ENCODE measurements around the gene HIVEP1.

HIVEP1 gene

GRCh38 chr6:12022481-12022880 lies 10.4 kb downstream of the HIVEP1 start:
- no peak for FAIRE-seq
- no peak for DNase-seq (ENCODE audit: insufficient read length, low spot score)

GRCh38 chr6:12022953-12023388 lies 10.9 kb downstream of the HIVEP1 start:
- no peak for TF ChIP-seq PAX5 (IDR thresholded peaks at IDR 0.05; ENCODE audit: insufficient read depth, low read length, severe bottlenecking)
- no peak for TF ChIP-seq TAF1 (IDR thresholded peaks at IDR 0.05; ENCODE audit: low read depth, low read length)
- TF ChIP-seq POU2F2 (IDR thresholded peaks at IDR 0.05; ENCODE audit: low read depth, low read length): no peak
- DNase-seq (ENCODE audit: insufficient read length, low spot score): no peak
- no peak for FAIRE-seq

More at GRCh38 chr6:12022481-12022880, 10.4 kb downstream of the HIVEP1 start:
- TF ChIP-seq POLR2A (IDR thresholded peaks at IDR 0.05; ENCODE audit: low read depth, low read length) (no peak), SPI1 (IDR thresholded peaks at IDR 0.05; ENCODE audit: low read depth, low read length) (no peak), POU2F2 (IDR thresholded peaks at IDR 0.05; ENCODE audit: low read depth, low read length) (no peak), POLR2AphosphoS5 (IDR thresholded peaks at IDR 0.05; ENCODE audit: low read depth, low read length) (no peak), TAF1 (IDR thresholded peaks at IDR 0.05; ENCODE audit: low read depth, low read length) (no peak), PAX5 (IDR thresholded peaks at IDR 0.05; ENCODE audit: insufficient read depth, low read length, severe bottlenecking) (no peak)

GRCh38 chr6:12024216-12024615 lies 12.1 kb downstream of the HIVEP1 start:
- FAIRE-seq (no peak), DNase-seq (ENCODE audit: insufficient read length, low spot score) (no peak)
- TF ChIP-seq TAF1 (IDR thresholded peaks at IDR 0.05; ENCODE audit: low read depth, low read length) (no peak), POLR2AphosphoS5 (IDR thresholded peaks at IDR 0.05; ENCODE audit: low read depth, low read length) (no peak), PAX5 (IDR thresholded peaks at IDR 0.05; ENCODE audit: insufficient read depth, low read length, severe bottlenecking) (no peak)

- TF ChIP-seq POLR2A (IDR thresholded peaks at IDR 0.05; ENCODE audit: low read depth, low read length) (no peak), POU2F2 (IDR thresholded peaks at IDR 0.05; ENCODE audit: low read depth, low read length) (no peak), SPI1 (IDR thresholded peaks at IDR 0.05; ENCODE audit: low read depth, low read length) (no peak), PAX5 (IDR thresholded peaks at IDR 0.05; ENCODE audit: insufficient read depth, low read length, severe bottlenecking) (no peak), TAF1 (IDR thresholded peaks at IDR 0.05; ENCODE audit: low read depth, low read length) (no peak), POLR2AphosphoS5 (IDR thresholded peaks at IDR 0.05; ENCODE audit: low read depth, low read length) (no peak)
- no peak for FAIRE-seq
- no peak for DNase-seq (ENCODE audit: insufficient read length, low spot score)
Observed at GRCh38 chr6:12024699-12025434, 12.8 kb downstream of the HIVEP1 start.

- DNase-seq (ENCODE audit: insufficient read length, low spot score): no peak
- TF ChIP-seq POU2F2 (IDR thresholded peaks at IDR 0.05; ENCODE audit: low read depth, low read length) (no peak), POLR2A (IDR thresholded peaks at IDR 0.05; ENCODE audit: low read depth, low read length) (no peak), POLR2AphosphoS5 (IDR thresholded peaks at IDR 0.05; ENCODE audit: low read depth, low read length) (no peak), SPI1 (IDR thresholded peaks at IDR 0.05; ENCODE audit: low read depth, low read length) (no peak), PAX5 (IDR thresholded peaks at IDR 0.05; ENCODE audit: insufficient read depth, low read length, severe bottlenecking) (no peak), TAF1 (IDR thresholded peaks at IDR 0.05; ENCODE audit: low read depth, low read length) (no peak)
- FAIRE-seq: no peak
Observed at GRCh38 chr6:12026120-12026519, 14.0 kb downstream of the HIVEP1 start.

GRCh38 chr6:12026833-12027232 lies 14.7 kb downstream of the HIVEP1 start:
- FAIRE-seq: no peak
- DNase-seq (ENCODE audit: insufficient read length, low spot score): no peak
- TF ChIP-seq TAF1 (IDR thresholded peaks at IDR 0.05; ENCODE audit: low read depth, low read length): no peak
- no peak for TF ChIP-seq POU2F2 (IDR thresholded peaks at IDR 0.05; ENCODE audit: low read depth, low read length)
- TF ChIP-seq POLR2AphosphoS5 (IDR thresholded peaks at IDR 0.05; ENCODE audit: low read depth, low read length): no peak
- no peak for TF ChIP-seq SPI1 (IDR thresholded peaks at IDR 0.05; ENCODE audit: low read depth, low read length)
- no peak for TF ChIP-seq POLR2A (IDR thresholded peaks at IDR 0.05; ENCODE audit: low read depth, low read length)
- no peak for TF ChIP-seq PAX5 (IDR thresholded peaks at IDR 0.05; ENCODE audit: insufficient read depth, low read length, severe bottlenecking)

- no peak for DNase-seq (ENCODE audit: insufficient read length, low spot score)
- no peak for TF ChIP-seq POLR2AphosphoS5 (IDR thresholded peaks at IDR 0.05; ENCODE audit: low read depth, low read length)
- TF ChIP-seq POLR2A (IDR thresholded peaks at IDR 0.05; ENCODE audit: low read depth, low read length): no peak
- no peak for TF ChIP-seq PAX5 (IDR thresholded peaks at IDR 0.05; ENCODE audit: insufficient read depth, low read length, severe bottlenecking)
- no peak for TF ChIP-seq POU2F2 (IDR thresholded peaks at IDR 0.05; ENCODE audit: low read depth, low read length)
- TF ChIP-seq SPI1 (IDR thresholded peaks at IDR 0.05; ENCODE audit: low read depth, low read length): no peak
- TF ChIP-seq TAF1 (IDR thresholded peaks at IDR 0.05; ENCODE audit: low read depth, low read length): no peak
- FAIRE-seq: no peak
Observed at GRCh38 chr6:12028213-12028612, 16.1 kb downstream of the HIVEP1 start.

GRCh38 chr6:12029979-12030737 lies 18.0 kb downstream of the HIVEP1 start:
- FAIRE-seq (no peak), DNase-seq (ENCODE audit: insufficient read length, low spot score) (no peak)
- TF ChIP-seq POU2F2 (IDR thresholded peaks at IDR 0.05; ENCODE audit: low read depth, low read length) (no peak), POLR2A (IDR thresholded peaks at IDR 0.05; ENCODE audit: low read depth, low read length) (no peak), POLR2AphosphoS5 (IDR thresholded peaks at IDR 0.05; ENCODE audit: low read depth, low read length) (no peak), SPI1 (IDR thresholded peaks at IDR 0.05; ENCODE audit: low read depth, low read length) (no peak), PAX5 (IDR thresholded peaks at IDR 0.05; ENCODE audit: insufficient read depth, low read length, severe bottlenecking) (no peak), TAF1 (IDR thresholded peaks at IDR 0.05; ENCODE audit: low read depth, low read length) (no peak)

- FAIRE-seq (peak; percentile 54), DNase-seq (ENCODE audit: insufficient read length, low spot score) (no peak)
- no peak for TF ChIP-seq POLR2A (IDR thresholded peaks at IDR 0.05; ENCODE audit: low read depth, low read length)
- no peak for TF ChIP-seq TAF1 (IDR thresholded peaks at IDR 0.05; ENCODE audit: low read depth, low read length)
- no peak for TF ChIP-seq POU2F2 (IDR thresholded peaks at IDR 0.05; ENCODE audit: low read depth, low read length)
- no peak for TF ChIP-seq PAX5 (IDR thresholded peaks at IDR 0.05; ENCODE audit: insufficient read depth, low read length, severe bottlenecking)
- no peak for TF ChIP-seq SPI1 (IDR thresholded peaks at IDR 0.05; ENCODE audit: low read depth, low read length)
- TF ChIP-seq POLR2AphosphoS5 (IDR thresholded peaks at IDR 0.05; ENCODE audit: low read depth, low read length): no peak; the same call in 1 of the 2 replicates
Observed at GRCh38 chr6:12030993-12031550, 19.0 kb downstream of the HIVEP1 start.

Data from GM12891 (cell line).